ENCODE measurements around the gene MAX.
"Not testable (repeated sequence)": the region's sequence is repeated elsewhere in the genome, so short reads cannot be mapped to it uniquely, and the experiment has no call there.

The MAX gene

DNA sequence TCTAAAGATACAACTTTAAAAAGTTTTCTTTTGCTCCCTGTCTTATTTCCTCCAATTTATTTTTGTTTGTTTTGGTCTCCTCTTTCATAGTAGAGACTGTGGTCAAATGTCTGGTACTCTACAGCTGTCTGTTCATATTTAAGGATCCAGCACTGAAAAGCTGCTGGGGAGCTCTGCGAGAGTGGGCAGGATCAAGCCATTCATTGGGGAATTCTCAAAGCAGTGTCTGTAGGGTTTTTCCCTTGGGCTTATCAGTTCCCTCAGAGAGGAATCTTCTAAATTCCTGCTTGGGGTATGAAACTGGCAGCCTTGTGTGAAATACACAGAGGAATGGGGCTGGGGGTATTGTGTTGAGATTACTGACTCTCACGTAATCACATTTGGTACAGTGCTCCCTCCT is 63.4 kb downstream of the MAX start:
- no peak for DNase-seq (ENCODE audit: low read depth)

DNA sequence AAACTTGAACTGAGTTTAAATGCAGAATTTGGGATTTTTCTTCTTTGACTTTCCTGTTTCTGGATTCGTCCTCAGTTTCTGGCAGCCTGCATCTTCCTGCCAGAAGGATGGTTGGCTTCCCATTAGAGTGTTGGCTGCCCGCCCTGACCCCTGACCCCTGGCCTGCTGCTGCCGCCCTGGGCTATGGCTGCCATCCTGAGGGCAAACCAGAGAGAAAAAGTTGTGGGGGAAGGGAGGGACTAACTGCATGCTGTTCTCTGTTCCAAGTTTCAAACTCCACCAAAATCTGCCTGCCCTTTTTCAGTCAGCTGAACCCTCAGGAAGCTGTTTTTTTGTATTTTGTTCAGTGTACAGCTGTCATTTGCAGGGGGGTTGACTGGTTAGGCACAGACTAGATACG is 67.3 kb downstream of the MAX start:
- DNase-seq (ENCODE audit: low read depth) = no peak

DNA sequence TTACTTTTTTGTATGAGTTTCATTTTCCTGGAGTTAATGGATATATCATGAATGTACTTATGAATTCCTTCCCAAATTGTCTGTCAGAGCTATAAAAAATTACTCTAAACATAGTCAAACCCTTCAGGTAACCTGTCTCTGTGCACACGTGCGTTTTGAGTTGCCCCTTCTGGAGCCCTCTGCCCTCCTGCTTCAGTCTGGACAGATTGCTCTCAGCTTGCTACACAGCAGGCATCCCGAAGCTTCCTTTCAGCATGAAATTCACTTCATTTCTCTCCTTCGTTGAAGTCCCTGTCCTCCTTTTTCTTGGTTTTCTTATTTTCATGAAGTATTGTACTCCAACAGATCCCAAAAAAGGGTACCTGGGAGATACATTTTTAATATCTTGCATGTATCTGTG is 68.3 kb downstream of the MAX start:
- no peak for DNase-seq (ENCODE audit: low read depth)

DNA sequence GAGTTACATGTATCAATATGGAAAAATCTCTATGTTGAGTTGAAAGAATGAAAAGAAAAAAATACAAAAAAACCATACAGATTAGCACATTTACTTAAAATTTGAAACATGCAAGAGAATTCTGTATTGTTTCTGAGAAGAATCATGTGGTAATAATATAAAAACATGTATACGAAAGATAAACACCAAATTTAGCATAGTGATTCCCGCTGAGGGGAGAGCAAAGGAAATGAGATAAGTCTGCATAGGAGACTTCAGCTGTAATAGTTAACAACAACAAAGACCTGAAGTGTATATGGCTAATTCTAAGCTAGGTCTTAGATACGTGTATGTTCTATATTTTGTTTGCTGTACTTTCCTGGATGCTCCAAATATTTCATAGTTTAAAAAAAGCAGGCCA is 69.1 kb downstream of the MAX start:
- DNase-seq (ENCODE audit: low read depth) = no peak

DNA sequence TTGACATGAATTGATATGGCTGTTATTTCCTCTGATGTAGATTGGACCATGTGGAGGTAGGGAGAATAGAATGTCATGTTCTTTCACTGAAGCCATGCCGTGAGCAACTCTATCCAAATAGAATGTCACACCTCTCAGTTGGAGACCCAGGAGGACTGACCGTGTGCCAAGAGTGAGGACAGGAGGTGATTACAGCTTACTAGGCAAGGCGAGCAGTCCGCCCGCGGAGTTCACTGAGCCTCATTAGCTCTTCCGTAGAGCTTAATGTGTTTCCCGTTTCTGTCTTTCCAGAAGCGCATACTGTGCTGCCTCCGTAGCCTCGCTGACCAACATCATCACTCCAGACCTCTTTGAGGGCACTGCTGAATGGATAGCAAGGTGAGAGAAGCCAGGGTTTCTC is 70.0 kb downstream of the MAX start:
- no peak for DNase-seq (ENCODE audit: low read depth)

DNA sequence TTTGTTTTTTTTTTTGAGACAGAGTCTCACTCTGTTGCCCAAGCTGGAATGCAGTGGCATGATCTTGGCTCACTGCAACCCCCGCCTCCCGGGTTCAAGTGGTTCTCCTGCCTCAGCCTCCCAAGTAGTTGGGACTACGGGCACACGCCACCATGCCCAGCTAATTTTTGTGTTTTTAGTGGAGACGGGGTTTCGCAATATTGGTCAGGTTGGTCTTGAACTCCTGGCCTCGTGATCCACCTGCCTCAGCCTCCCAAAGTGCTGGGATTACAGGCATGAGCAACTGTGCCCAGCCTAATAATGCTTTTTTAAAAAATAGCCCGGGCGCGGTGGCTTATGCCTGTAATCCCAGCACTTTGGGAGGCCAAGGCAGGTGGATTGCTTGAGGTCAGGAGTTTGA is 71.0 kb downstream of the MAX start:
- DNase-seq (ENCODE audit: low read depth) = not testable (repeated sequence)

DNA sequence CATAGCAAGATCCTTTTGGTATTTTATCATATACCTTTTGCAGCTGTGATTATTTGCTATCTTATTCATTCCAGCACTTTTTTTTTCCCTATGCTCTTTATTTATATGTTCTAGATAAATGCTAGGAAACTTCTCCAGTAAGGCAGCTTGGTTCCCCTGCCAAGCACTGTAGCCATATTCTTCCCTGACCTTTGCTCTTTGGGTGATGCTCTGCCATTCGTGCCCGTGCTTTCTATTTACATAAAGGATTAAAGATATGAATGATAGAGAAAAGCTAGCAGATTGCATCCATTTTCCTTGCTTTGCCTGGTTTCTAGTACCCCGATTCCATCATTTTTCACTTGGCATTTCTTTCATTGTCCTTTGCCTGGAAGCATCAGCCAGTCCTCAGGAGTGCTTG is 73.4 kb downstream of the MAX start:
- DNase-seq (ENCODE audit: low read depth) = no peak

DNA sequence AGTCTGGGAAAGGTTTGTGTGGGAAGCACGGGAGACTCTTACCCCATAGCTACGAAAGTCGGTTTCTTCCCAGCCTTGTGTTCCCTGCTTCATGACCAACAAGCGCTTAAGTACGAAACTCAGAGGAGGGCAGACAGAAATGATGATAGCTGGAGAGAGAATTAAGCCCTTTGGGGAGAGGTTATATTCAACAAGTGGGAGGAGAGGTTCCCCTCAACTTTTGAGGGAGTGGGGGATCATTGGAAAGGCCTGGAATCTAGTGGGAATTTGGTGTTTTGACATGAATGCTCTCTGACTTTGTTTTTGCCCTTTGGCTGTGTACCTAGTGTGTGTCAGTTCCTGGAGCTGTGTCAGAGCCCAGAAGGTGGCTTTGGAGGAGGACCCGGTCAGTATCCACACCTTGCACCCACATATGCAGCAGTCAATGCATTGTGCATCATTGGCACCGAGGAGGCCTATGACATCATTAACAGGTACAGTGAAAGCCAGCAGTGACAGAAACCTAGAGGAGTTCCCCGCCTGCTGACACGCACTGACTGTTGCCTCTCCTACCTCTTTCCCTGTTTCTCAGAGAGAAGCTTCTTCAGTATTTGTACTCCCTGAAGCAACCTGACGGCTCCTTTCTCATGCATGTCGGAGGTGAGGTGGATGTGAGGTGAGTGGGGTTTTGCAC is 75.1 kb downstream of the MAX start:
- no peak for DNase-seq (ENCODE audit: low read depth)

DNA sequence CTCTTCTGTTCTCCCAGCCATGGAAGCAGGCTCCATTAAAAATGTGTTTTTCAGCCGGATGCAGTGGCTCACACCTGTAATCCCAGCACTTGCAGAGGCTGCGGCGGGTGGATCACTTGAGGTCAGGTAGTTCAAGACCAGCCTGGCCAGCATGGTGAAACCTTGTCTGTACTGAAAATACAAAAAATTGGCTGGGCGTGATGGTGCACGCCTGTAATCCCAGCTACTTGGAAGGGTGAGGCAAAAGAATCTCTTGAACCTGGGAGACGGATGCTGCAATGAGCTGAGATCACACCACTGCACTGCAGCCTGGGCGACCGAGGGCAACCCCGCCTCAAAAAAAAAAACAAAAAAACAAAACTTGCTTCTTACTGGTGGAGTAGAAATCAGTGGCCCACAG is 75.8 kb downstream of the MAX start:
- DNase-seq (ENCODE audit: low read depth) = no peak

DNA sequence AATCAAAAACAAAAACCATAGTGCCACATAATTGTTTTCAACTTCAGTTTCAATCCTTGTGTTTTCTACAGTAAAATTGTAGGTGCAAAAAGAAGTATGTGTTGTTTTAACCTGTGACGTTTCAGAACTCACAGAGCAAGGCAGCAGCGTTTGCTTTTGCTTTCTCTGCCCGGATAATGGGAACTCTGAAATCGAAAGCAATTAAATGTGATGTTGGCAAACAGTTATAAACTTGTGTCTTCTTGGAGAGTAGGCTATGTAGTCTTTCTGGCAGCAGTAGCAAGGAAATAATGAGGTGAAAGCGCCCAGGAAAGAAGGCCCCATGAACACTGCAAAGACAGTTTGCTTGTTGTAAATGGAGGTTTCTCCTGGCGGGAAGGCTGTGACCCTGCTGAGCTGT is 76.5 kb downstream of the MAX start:
- DNase-seq (ENCODE audit: low read depth) = no peak
